ENCODE measurements around the gene LRRK1.

Gene LRRK1

DNA sequence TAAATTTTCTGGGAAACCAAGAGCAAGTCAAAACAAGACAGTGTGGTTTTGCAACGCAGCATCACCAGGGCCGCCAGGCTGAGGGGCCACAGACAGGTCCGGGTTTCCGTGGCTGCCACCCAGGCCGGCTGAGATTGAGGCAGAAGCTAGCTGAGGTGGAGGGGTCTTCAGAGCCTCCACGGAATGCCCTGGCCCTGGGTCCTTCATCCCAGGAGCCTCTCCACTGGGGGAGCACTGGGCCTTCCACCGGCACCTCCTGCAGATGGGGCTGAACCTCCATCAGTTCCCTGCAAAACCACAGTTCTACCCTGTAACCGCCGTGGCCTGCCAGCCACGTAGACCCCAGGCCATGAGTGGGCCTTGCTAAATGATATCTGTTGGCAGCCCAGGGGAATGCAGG, 180.0 kb downstream of the LRRK1 start:
- TF ChIP-seq, protein P1, sequence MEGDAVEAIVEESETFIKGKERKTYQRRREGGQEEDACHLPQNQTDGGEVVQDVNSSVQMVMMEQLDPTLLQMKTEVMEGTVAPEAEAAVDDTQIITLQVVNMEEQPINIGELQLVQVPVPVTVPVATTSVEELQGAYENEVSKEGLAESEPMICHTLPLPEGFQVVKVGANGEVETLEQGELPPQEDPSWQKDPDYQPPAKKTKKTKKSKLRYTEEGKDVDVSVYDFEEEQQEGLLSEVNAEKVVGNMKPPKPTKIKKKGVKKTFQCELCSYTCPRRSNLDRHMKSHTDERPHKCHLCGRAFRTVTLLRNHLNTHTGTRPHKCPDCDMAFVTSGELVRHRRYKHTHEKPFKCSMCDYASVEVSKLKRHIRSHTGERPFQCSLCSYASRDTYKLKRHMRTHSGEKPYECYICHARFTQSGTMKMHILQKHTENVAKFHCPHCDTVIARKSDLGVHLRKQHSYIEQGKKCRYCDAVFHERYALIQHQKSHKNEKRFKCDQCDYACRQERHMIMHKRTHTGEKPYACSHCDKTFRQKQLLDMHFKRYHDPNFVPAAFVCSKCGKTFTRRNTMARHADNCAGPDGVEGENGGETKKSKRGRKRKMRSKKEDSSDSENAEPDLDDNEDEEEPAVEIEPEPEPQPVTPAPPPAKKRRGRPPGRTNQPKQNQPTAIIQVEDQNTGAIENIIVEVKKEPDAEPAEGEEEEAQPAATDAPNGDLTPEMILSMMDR (conservative IDR thresholded peaks at IDR 0.05), result no peak
- no peak overlapping the region for H3K27ac ChIP-seq

GRCh38 chr15:101100118-101100517, 181.0 kb downstream of the LRRK1 start:
- no peak overlapping the region for H3K27ac ChIP-seq
- TF ChIP-seq, protein P1 (conservative IDR thresholded peaks at IDR 0.05), result no peak

GRCh38 chr15:101100593-101101442, 181.7 kb downstream of the LRRK1 start:
- TF ChIP-seq, protein P1 (conservative IDR thresholded peaks at IDR 0.05), result no peak
- H3K27ac ChIP-seq, result no peak overlapping the region

DNA sequence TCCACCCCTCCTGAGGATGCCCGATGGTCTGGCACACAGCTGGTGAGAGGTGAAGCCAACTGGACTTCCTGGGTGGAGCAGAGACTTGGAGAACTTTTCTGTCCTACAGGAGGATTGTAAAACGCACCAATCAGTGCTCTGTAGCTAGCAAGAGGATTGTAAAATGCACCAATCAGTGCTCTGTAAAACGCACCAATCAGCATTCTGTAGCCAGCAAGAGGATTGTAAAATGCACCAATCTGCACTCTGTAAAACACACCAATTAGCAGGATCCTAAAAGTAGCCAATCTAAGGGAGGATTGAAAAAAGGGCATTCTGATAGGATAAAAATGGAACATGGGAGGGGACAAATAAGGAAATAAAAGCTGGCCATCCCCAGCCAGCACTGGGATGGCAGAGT, 182.5 kb downstream of the LRRK1 start:
- TF ChIP-seq, protein P1 (conservative IDR thresholded peaks at IDR 0.05), result no peak
- H3K27ac ChIP-seq, result no peak overlapping the region

DNA sequence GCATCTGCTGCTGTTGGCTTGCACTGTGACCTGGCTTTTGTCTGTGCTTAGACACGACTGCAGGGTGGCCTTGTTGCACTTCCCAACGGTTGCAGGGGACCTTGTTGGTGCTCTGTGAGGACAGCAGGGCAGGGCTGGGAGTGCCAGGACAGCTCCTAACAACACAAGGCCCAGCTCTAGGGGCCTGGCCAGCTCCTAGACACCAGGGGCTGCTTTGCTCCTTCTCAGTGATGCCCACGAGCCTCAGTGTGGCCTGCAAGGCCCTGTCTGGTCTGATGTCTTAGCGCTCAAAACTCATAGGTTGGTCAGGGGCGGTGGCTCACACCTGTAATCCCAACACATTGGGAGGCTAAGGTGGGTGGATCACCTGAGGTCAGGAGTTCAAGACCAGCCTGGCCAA, 183.6 kb downstream of the LRRK1 start:
- TF ChIP-seq, protein P1 (conservative IDR thresholded peaks at IDR 0.05), result no peak
- no peak overlapping the region for H3K27ac ChIP-seq

GRCh38 chr15:101103598-101103997, 184.4 kb downstream of the LRRK1 start:
- no peak overlapping the region for H3K27ac ChIP-seq
- TF ChIP-seq, protein P1 (conservative IDR thresholded peaks at IDR 0.05), result no peak

DNA sequence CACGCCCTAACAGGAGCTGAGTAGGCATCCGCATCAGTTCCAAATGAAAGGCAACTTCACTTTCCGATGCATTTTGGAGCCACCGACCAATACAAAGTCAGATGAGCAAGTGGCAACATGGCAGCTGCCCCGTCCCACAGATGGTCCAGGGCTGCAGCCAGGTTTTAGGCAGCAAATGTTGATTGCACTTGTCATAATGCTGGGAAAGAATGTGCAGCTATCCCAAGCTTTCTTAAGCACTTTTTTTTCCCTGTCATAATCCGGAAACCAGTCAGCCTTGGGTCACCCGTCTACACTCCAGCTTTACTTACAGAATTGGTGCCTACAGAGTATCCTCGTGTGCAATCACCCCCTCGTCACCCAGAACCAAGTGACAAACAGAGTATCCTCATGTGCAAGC, 185.0 kb downstream of the LRRK1 start:
- TF ChIP-seq, protein P1 (conservative IDR thresholded peaks at IDR 0.05), result no peak
- no peak overlapping the region for H3K27ac ChIP-seq

Measured in VCaP (cell line).